H1 (cell line): ENCODE data around the gene NKTR. TPM values are rescaled to one million over a fixed set of nuclear protein-coding genes. Genes with fewer than 3 reads are reported as not detected.
A peak's percentile ranks its signal among the peaks of the same experiment; 100 is the strongest.

Source experiments
- CTCF ChIA-PET: fragments of 300-600 bp; sonication (Branson Sonifier 250); formaldehyde crosslinking; loops from one replicate; lab custom pipeline; 2021; ENCODE audit not compliant: partially characterized antibody; lab: Charles Lee
- POLR2A ChIA-PET: fragments of 300-600 bp; sonication (Branson Sonifier 250); formaldehyde crosslinking; loops from one replicate; lab custom pipeline; 2021; ENCODE audit warnings: inconsistent platforms; ENCODE audit not compliant: partially characterized antibody; lab: Charles Lee
- DNase-seq, 2 experiments: peaks; one replicate each; pipeline versions ENCODE4 v3.0.0 to v3.0.0-alpha.2; 2010 to 2022; ENCODE audit warnings: low spot score in 2 of 2, low read depth in 1 of 2, mixed read lengths in 1 of 2
- FAIRE-seq: peaks from 2 replicates; lab custom pipeline; 2011; peaks lifted over from hg19 to GRCh38; lab: Jason Lieb, UNC
- H2AFZ ChIP-seq: 2 replicates; pipeline ENCODE4 v1.8.1; 2012; ENCODE audit warnings: low read length, inconsistent platforms
- H2AK5ac ChIP-seq: 2 replicates; pipeline ENCODE4 v1.6.1; 2013; ENCODE audit warnings: low read depth, low read length
- H2BK120ac ChIP-seq: replicated peaks from 2 replicates; pipeline ENCODE3; 2013; ENCODE audit warnings: low read depth, low read length, inconsistent platforms
- H2BK12ac ChIP-seq: 2 replicates; pipeline ENCODE4 v1.6.1; 2013; ENCODE audit warnings: low read depth, low read length
- H2BK15ac ChIP-seq: 2 replicates; pipeline ENCODE4 v1.6.1; 2013; ENCODE audit warnings: low read length
- H2BK20ac ChIP-seq: 2 replicates; pipeline ENCODE4 v1.6.1; 2013; ENCODE audit warnings: low read length
- H2BK5ac ChIP-seq: 2 replicates; pipeline ENCODE4 v1.6.1; 2013; ENCODE audit warnings: low read depth, low read length
- H3K14ac ChIP-seq: 2 replicates; pipeline ENCODE4 v1.6.1; 2013; ENCODE audit warnings: inconsistent platforms; ENCODE audit not compliant: insufficient read length
- H3K18ac ChIP-seq: 2 replicates; pipeline ENCODE4 v1.6.1; 2013; ENCODE audit warnings: low read length; ENCODE audit errors: extremely low read depth
- H3K23ac ChIP-seq: 2 replicates; pipeline ENCODE4 v1.6.1; 2013; ENCODE audit warnings: inconsistent platforms; ENCODE audit not compliant: insufficient read length
- H3K23me2 ChIP-seq: 2 replicates; pipeline ENCODE4 v1.6.1; 2013; ENCODE audit warnings: low read depth, low read length
- H3K27ac ChIP-seq: 2 replicates; pipeline ENCODE4 v1.6.1; 2011; ENCODE audit warnings: low read depth, low read length, inconsistent platforms
- H3K27me3 ChIP-seq, 4 experiments: replicated peaks in 1 of 4; 1 replicate in 1 of 4; 2 replicates in 3 of 4; pipeline versions ENCODE4 v1.6.1 to v1.8.1; 2011 to 2013; ENCODE audit warnings: low read length in 3 of 4, mild to moderate bottlenecking in 3 of 4, inconsistent platforms in 2 of 4, mixed read lengths in 2 of 4, moderate library complexity in 1 of 4; ENCODE audit not compliant: control insufficient read depth in 3 of 4, insufficient read depth in 3 of 4; ENCODE audit errors: extremely low read depth in 1 of 4
- H3K36me3 ChIP-seq, 4 experiments: 2 replicates each; pipeline versions ENCODE4 v1.6.1 to v1.8.1; 2011 to 2013; ENCODE audit warnings: mild to moderate bottlenecking in 4 of 4, low read length in 3 of 4, moderate library complexity in 2 of 4, control low read depth in 1 of 4, inconsistent platforms in 1 of 4; ENCODE audit not compliant: insufficient read depth in 4 of 4, control insufficient read depth in 2 of 4
- H3K4ac ChIP-seq: replicated peaks from 2 replicates; pipeline ENCODE3; 2013; ENCODE audit warnings: low read length, low read depth, mixed read lengths, inconsistent platforms; ENCODE audit not compliant: insufficient read length
- H3K4me1 ChIP-seq, 4 experiments: replicated peaks in 1 of 4; 1 replicate in 1 of 4; 2 replicates in 3 of 4; pipeline versions ENCODE4 v1.6.1 to v1.8.1; 2011 to 2013; ENCODE audit warnings: low read length in 3 of 4, inconsistent platforms in 2 of 4, mixed read lengths in 1 of 4; ENCODE audit not compliant: insufficient read depth in 4 of 4, control insufficient read depth in 3 of 4
- H3K4me2 ChIP-seq, 2 experiments: 2 replicates each; pipeline versions ENCODE4 v1.6.1 to v1.8.1; 2011 to 2013; ENCODE audit warnings: low read depth in 2 of 2, low read length in 2 of 2, control low read depth in 1 of 2, inconsistent platforms in 1 of 2, mild to moderate bottlenecking in 1 of 2; ENCODE audit not compliant: insufficient read depth in 1 of 2
- H3K4me3 ChIP-seq, 4 experiments: fragments of 200-600, 300-600 bp in 1 of 4; sonication (generic), shearing (Covaris generic), sonication (Bioruptor Twin) in 1 of 4; 2 replicates each; pipeline versions ENCODE4 v1.5.1 to v1.8.1; 2011 to 2016; ENCODE audit warnings: low read length in 4 of 4, low read depth in 3 of 4, control low read depth in 2 of 4, inconsistent platforms in 2 of 4, mild to moderate bottlenecking in 2 of 4, mixed read lengths in 1 of 4, moderate library complexity in 1 of 4; ENCODE audit not compliant: insufficient read depth in 2 of 4; ENCODE audit errors: extremely low read depth in 1 of 4
- H3K56ac ChIP-seq: replicated peaks from 2 replicates; pipeline ENCODE3; 2013; ENCODE audit warnings: low read depth, mild to moderate bottlenecking, mixed read lengths, low read length, inconsistent platforms; ENCODE audit not compliant: insufficient read length
- H3K79me1 ChIP-seq: 2 replicates; pipeline ENCODE4 v1.6.1; 2013; ENCODE audit warnings: low read depth, low read length, control low read depth
- H3K79me2 ChIP-seq, 2 experiments: 2 replicates each; pipeline versions ENCODE4 v1.6.1 to v1.8.1; 2012 to 2013; ENCODE audit warnings: low read length in 2 of 2, mild to moderate bottlenecking in 2 of 2, inconsistent platforms in 1 of 2; ENCODE audit not compliant: insufficient read depth in 2 of 2, control insufficient read depth in 1 of 2
- H3K9ac ChIP-seq, 4 experiments: replicated peaks in 1 of 4; 1 replicate in 1 of 4; 2 replicates in 3 of 4; pipeline versions ENCODE4 v1.6.1 to v1.8.1; 2011 to 2013; ENCODE audit warnings: low read depth in 3 of 4, low read length in 3 of 4, control low read depth in 2 of 4, mild to moderate bottlenecking in 2 of 4, moderate library complexity in 2 of 4, inconsistent platforms in 1 of 4; ENCODE audit errors: extremely low read depth in 1 of 4
- H3K9me3 ChIP-seq, 2 experiments: 2 replicates each; pipeline versions ENCODE4 v1.6.1 to v1.8.1; 2012 to 2013; ENCODE audit warnings: mild to moderate bottlenecking in 2 of 2, moderate library complexity in 2 of 2, control low read depth in 1 of 2, inconsistent platforms in 1 of 2, low read depth in 1 of 2, low read length in 1 of 2, mixed read lengths in 1 of 2; ENCODE audit not compliant: insufficient read depth in 2 of 2
- H4K20me1 ChIP-seq, 2 experiments: replicated peaks in 1 of 2; 2 replicates each; pipeline versions ENCODE3 to v1.8.1; 2011 to 2013; ENCODE audit warnings: inconsistent platforms in 2 of 2, low read length in 2 of 2, mild to moderate bottlenecking in 1 of 2; ENCODE audit not compliant: insufficient read depth in 2 of 2, control insufficient read depth in 1 of 2
- H4K5ac ChIP-seq: 2 replicates; pipeline ENCODE4 v1.6.1; 2013; ENCODE audit warnings: low read length, low read depth, mixed read lengths, inconsistent platforms; ENCODE audit not compliant: insufficient read length
- H4K8ac ChIP-seq: 2 replicates; pipeline ENCODE4 v1.8.0; 2013; ENCODE audit warnings: mild to moderate bottlenecking, moderate library complexity, low read length, inconsistent platforms; ENCODE audit not compliant: insufficient read depth; ENCODE audit errors: extremely low read depth
- H4K91ac ChIP-seq: replicated peaks from 2 replicates; pipeline ENCODE3; 2013; ENCODE audit warnings: low read length, mixed read lengths, inconsistent platforms; ENCODE audit not compliant: insufficient read length
- BRCA1 ChIP-seq: IDR thresholded peaks from 2 replicates; pipeline ENCODE4 v1.6.1; 2012; ENCODE audit warnings: low read depth, low read length, improper control_type of control experiment
- EGR1 ChIP-seq: IDR thresholded peaks from 2 replicates; pipeline ENCODE4 v1.6.1; 2011; ENCODE audit warnings: low read depth, low read length, borderline replicate concordance
- NRF1 ChIP-seq: IDR thresholded peaks from 2 replicates; pipeline ENCODE4 v1.6.1; 2011; ENCODE audit warnings: mild to moderate bottlenecking, low read depth, low read length, improper control_type of control experiment
- TAF1 ChIP-seq: IDR thresholded peaks from 2 replicates; pipeline ENCODE4 v1.6.1; 2011; ENCODE audit warnings: mild to moderate bottlenecking, low read depth, low read length
- WGBS, 2 experiments: shearing (Covaris generic) in 1 of 2; methylation state at CpG; one replicate each; pipeline versions ENCODE4 v1.1.6 to v1.1.7; 2013 to 2015; ENCODE audit warnings: low lambda C conversion rate in 2 of 2, mixed read lengths in 2 of 2, inconsistent platforms in 1 of 2, low coverage in 1 of 2, missing lambda C conversion rate in 1 of 2; ENCODE audit not compliant: insufficient replicate concordance in 2 of 2, insufficient coverage in 1 of 2, insufficient read length in 1 of 2; ENCODE audit errors: extremely low coverage in 1 of 2, missing lambda C conversion rate in 1 of 2; 5-methylcytosine and 5-hydroxymethylcytosine counted together
- polyA plus RNA-seq, 7 experiments: library from polyadenylated mRNA; depleted of rRNA in 3 of 7; stranded (reverse) in 5 of 7; unstranded in 2 of 7; fragments of >200 nt in 5 of 7; fragments of 200-250 nt in 2 of 7; gene quantifications; 1 replicate in 5 of 7; 2 replicates in 1 of 7; 4 replicates in 1 of 7; pipeline versions ENCODE4 v1.2.1 to v1.2.3, GENCODE V29; 2011 to 2013; ENCODE audit warnings: missing spikeins in 2 of 7, mixed read lengths in 2 of 7
- total RNA-seq: library from RNA; stranded (reverse); fragmentation: NEBNext Ultra II Directional; extraction: Animal tissue kit (Norgen Biotek cat#: 25700); gene quantifications from 2 replicates; pipeline ENCODE4 v1.2.1, GENCODE V29; 2021

NKTR gene
- total and polyA plus RNA-seq, 2 of the 8 experiments (the other 6 are each of a cell fraction or from before 2014, with no cell fraction given), result 24.1 to 62.2 TPM

DNA sequence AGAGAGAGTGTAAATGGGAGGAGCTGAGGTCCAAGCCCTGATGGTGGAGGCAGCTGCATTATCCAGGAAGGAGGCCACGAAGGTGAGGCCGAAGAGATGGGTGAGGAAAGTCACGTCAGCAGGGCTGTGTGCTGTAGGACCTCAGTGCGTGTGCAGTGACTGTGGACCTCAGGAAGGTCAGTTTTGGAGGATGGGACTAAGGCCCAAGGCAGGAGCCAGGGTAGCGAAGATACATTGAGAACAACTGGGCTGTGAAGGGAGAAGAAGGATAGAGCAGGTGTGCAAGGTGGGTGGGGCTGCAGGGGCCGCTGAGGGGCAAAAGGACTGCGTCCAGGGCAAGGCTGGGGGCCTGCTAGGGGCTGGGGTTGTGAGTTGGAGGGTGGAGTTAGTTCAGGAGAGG is 89.7 kb downstream of the NKTR start:
- H4K20me1 ChIP-seq, result no peaks in the 10 kb centered on the region
- no peak overlapping the region for H2BK5ac ChIP-seq
- H3K9me3 ChIP-seq, result no peaks in the 10 kb centered on the region
- H3K23ac ChIP-seq, result no peak overlapping the region
- no peak overlapping the region for H4K5ac ChIP-seq
- ChIA-PET CTCF (interaction anchor here (0.9 to 3.3 kb wide), 7 partner anchors 11 to 66 kb away, joined by 3 to 14 read pairs (median 4); no protein-coding TSS in a partner anchor), POLR2A (interaction anchor here (0.8 to 1.1 kb wide), 2 partner anchors 49 to 58 kb away, joined by 3 read pairs; no protein-coding TSS in a partner anchor)
- H3K27me3 ChIP-seq, result 0 out of 7 replicates have a peak, but pooled peaks cover 0 to under 1% (median 0%) of the 10 kb centered on the region in 4 experiments
- no peak overlapping the region for H3K56ac ChIP-seq
- no peak overlapping the region for H3K4me3 ChIP-seq
- peak overlapping the region; percentile 57 for H4K91ac ChIP-seq
- FAIRE-seq (no peak), DNase-seq (no peak)
- TF ChIP-seq EGR1 (no peak), TAF1 (no peak), BRCA1 (no peak), NRF1 (no peak)
- no peak overlapping the region for H2AFZ ChIP-seq
- peak overlapping the region; percentile 84; the same call in 1 of the 2 replicates for H2BK12ac ChIP-seq
- no peaks in the 10 kb centered on the region for H3K36me3 ChIP-seq
- no peak overlapping the region for H3K9ac ChIP-seq
- H3K27ac ChIP-seq, result no peak overlapping the region
- whole genome bisulfite sequencing, 2 experiments, result 96% methylated on average over 7 of the region's 7 CpGs; no CpG with 5 or more reads in 1 of the 2 experiments
- H2AK5ac ChIP-seq, result no peak overlapping the region
- no peaks in the 10 kb centered on the region for H3K79me1 ChIP-seq
- 0 out of 2 replicates have a peak overlapping the region, but pooled peaks have one; percentile 83 for H2BK15ac ChIP-seq
- H3K18ac ChIP-seq, result no peak overlapping the region
- no peak overlapping the region for H3K4me2 ChIP-seq
- peak overlapping the region; percentile 37 for H2BK120ac ChIP-seq
- H3K79me2 ChIP-seq, result no peaks in the 10 kb centered on the region
- H4K8ac ChIP-seq, result peak overlapping the region; percentile 73
- H3K14ac ChIP-seq, result no peak overlapping the region
- H3K4me1 ChIP-seq, result peaks cover 0 to 10% (median 4%) of the 10 kb centered on the region in 4 experiments; a peak in 4 of 7 replicates
- no peak overlapping the region for H2BK20ac ChIP-seq
- peak overlapping the region; percentile 54 for H3K4ac ChIP-seq
- H3K23me2 ChIP-seq, result no peaks in the 10 kb centered on the region
